DOHH2 (cell line): ENCODE data around the gene NFATC2IP.

ENCODE experiments used
- CTCF ChIP-seq: fragments of 200-600 bp; sonication (generic); IDR thresholded peaks from one replicate; pipeline ENCODE4 v1.5.1; 2014; ENCODE audit warnings: antibody characterized with exemption, mild to moderate bottlenecking, low read depth, low read length; ENCODE audit not compliant: poor library complexity, severe bottlenecking
- EZH2phosphoT487 ChIP-seq: fragments of 200-600 bp; sonication (generic); IDR thresholded peaks from 2 replicates; pipeline ENCODE4 v1.6.1; 2017; ENCODE audit warnings: borderline replicate concordance, mild to moderate bottlenecking, antibody characterized with exemption, low read length, moderate library complexity, mixed read lengths

- peak; percentile 83 for TF ChIP-seq CTCF
- no peak for TF ChIP-seq EZH2phosphoT487
Measured at GRCh38 chr16:28977703-28978662, 27.2 kb downstream of the NFATC2IP start.
